ENCODE measurements around the gene AURKAIP1.
A peak's percentile ranks its signal among the peaks of the same experiment; 100 is the strongest.

AURKAIP1 gene

DNA sequence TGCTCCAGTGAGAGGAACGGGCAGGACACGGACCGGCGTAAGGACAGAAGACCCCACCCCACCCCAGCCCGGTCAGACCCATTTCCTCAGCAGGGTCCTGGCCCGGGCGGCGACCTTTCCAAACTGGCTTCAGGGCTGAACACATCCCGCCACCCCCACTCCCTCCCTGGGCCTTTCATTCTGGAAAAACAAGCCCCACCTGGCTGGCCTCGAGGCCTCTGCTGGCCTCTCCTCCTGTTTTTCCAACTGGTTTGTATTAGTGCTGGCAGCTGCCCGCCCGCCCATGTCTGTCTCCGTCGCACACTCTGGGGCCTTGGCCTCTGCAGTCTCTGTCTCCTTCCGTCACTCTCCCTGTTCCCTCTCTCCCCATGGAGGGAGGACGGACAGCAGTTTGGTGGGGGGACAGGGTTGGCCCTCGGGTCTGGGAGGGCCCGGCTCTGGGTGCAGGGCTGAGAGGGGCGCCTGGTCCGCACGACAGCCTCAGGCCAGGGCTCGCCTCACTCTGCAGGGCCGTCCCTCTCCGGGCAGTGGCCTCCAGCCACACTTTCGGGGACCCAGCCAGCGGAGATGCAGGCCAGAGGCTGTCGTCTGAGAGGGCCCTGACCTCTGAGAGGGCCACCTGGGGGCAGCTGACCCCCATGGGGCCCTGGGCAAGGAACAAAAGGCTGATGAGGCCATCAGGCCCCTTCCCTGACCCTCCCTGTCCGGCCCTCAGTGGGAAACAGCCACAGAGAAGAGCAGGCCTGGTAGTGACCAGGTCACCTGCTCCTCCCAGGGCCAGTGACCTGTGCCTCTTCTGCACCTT lies 15.1 kb downstream of the AURKAIP1 start:
- DNase-seq, result no peak

- no peak for DNase-seq
Measured at GRCh38 chr1:1359308-1359663, 15.7 kb downstream of the AURKAIP1 start.

DNA sequence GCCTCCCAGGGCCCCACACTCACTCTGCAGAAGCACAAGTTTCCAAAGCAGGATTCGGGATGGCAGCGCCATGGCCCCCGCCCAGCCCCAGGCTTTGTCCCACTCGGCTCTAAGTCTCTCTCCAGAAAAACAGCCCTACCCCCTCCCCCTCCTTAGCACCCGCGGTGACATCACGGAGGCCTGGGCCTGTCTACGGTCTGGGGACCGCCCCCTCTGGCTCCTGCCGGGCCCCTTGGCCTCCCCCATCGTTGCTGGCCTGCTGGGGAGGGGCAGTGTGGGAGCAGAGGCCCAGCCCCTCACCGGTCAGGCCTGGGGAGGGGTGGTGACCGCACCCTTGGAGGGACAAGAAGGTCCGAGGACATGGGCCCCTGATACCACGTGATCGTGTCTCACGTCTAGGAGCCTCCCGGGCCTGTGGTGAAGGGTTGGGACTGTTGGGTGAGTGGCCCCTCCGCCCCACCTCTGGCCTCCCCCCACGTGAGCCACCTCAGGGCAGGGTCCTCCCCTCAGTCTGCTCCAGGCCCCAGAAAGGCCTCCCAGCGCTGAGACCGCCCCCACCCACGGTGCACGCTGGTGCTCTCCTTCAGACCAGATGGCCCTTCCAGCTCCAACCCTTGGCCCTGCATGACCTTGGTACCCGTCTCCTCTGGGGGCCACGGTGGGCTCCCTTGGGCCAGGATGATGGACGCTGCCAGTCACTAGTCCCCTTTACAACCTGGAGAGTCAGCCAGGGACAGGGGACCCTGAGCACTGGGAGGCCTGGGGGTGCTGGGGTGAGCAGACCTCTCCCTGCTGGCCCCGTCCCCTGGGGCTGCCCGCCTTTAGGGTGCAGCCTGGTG lies 16.4 kb downstream of the AURKAIP1 start, which contains the start of gene MXRA8:
Gene MXRA8 (minus strand): TSS at position 123 of the 839 bp plus-strand sequence. CDS start 51 bp downstream, at position 72.
- DNase-seq, result no peak

DNA sequence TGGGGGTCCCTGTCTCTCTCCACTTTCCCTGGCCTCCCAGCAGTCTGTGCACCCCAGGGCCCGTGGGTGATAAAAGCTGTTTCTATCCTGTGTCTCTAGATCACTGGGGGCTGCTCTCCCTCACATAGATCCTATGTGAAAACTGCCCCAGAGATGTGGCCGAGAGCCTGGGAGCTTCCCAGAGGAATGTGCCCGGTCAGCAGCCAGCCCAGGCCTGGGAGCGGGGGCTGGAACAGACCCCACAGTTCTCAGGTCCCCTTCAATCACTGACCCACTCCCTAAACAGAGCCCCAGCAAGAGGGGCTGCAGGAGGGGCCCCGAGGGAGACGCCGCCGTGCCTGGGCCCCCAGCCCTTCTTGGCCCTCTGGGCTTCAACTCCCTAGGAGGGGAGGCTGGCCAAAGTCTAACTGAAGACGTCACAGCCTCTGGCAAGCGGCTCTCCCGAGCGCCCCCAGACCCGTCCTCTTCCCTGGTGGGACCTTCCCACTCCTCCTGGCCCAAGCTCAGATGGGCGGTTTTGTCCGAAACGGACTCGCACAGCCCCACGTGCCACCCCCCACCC lies 17.1 kb downstream of the AURKAIP1 start:
- DNase-seq, result no peak

- no peak for DNase-seq
Measured at GRCh38 chr1:1356796-1357401, 18.1 kb downstream of the AURKAIP1 start.

DNA sequence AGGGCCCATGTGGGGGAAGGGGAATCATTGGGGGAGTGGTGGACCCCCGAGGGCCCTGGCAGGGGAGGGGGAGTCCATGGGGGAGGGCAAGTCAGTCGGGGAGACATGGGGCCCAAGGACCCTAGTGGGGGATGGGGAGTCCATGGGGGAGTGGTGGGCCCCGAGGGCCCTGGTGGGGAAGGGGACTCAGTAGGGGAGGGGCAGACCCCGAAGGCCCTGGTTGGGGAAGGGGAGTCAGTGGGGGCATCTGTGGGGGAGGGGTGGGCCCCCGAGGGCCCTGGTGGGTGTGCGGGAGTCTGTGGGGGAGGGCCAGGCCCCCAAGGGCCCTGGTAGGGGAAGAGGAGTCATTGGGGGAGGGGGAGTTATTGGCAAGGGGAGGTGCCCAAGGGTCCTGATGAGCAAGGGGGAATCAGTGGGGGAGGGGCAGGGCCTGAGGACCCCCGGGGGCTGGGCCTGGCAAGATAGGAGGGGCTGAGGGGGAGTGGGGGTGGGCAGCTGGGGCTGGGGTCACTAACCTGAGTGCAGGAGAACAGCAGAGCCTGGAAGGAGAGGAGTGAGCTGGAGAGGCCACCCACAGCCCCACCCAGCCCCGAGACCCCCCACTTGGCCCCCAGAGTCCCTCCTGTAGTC lies 18.7 kb downstream of the AURKAIP1 start:
- DNase-seq, result no peak

DNA sequence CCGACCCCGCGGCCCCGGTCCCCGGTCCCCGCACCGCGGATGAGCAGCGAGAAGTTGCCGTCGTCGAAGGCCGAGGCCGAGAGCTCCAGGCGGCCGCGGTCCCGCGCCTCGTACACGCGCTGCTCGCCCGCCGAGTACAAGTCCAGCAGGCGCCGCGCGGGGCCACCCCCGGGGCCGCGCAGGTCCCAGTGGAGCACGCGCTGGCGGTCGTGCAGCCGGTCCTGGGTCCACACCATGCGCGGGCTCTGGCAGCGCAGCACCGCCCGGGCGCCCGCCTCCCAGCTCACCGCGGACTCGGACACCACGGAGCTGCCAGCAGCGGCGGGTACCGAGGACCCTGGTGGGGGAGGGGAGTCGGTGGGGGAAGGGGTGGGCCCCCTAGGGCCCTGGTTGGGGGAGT lies 19.6 kb downstream of the AURKAIP1 start:
- no peak for DNase-seq

DNA sequence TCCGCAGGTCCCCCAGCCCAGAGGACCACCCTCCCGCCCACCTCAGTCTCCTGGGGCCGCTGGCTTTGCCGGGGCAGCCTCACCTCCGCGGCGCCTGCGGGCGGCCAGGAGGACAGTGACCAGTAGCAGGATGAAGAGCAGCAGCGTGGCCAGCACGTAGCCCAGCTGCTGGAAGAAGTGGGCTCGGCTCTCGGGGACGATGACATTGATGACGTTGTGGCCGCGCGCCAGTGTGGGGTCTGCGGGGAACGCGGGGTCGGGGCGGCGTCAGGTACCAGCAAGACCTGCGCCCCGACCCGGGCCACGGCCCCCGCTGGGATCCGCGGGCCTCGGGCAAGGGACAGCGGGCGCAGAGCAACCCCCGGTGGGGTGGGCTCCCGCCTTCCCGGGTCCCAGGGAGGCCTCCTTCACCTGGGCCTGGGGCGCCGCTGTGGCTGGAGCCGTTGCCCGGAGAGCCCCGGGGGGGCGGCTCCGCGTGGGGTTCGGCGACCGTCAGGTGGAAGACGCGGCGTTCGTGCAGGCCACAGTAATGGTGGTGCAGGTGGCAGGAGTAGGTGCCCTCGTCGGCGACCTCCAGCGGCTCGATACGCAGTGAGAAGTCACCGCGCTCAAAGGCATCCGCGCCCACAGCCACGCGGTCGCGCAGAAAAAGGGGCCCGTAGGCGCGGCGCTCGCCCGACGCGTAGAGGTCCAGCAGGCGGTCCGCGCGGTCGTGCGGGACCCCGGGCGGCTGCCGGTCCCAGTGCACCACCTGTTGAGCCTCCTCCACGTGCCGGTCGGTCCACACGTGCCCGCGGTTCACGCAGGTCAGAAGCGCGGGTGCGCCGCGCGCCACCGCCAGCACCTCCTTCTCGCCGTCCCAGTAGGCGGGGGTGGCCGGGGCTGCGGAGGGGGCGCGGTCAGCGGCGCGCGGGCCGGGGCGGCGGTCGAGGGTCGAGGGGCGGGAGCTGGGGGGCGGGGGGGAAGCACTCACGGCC lies 20.4 kb downstream of the AURKAIP1 start:
- DNase-seq, result no peak

- DNase-seq, result no peak
Measured at GRCh38 chr1:1353389-1354151, 21.4 kb downstream of the AURKAIP1 start.

GRCh38 chr1:1352786-1353388 lies 22.1 kb downstream of the AURKAIP1 start:
- no peak for DNase-seq

- DNase-seq, result no peak
Measured at GRCh38 chr1:1351511-1352427, 23.2 kb downstream of the AURKAIP1 start.

- peak; percentile 6 for DNase-seq
Measured at GRCh38 chr1:1349256-1350012, 25.6 kb downstream of the AURKAIP1 start, which contains the start of gene DVL1. TSS of gene DVL1 (minus strand) at chr1:1349418. CDS start at chr1:1349065, 353 bp downstream.

- DNase-seq, result no peak
Measured at GRCh38 chr1:1348420-1349255, 26.4 kb downstream of the AURKAIP1 start.

DNA sequence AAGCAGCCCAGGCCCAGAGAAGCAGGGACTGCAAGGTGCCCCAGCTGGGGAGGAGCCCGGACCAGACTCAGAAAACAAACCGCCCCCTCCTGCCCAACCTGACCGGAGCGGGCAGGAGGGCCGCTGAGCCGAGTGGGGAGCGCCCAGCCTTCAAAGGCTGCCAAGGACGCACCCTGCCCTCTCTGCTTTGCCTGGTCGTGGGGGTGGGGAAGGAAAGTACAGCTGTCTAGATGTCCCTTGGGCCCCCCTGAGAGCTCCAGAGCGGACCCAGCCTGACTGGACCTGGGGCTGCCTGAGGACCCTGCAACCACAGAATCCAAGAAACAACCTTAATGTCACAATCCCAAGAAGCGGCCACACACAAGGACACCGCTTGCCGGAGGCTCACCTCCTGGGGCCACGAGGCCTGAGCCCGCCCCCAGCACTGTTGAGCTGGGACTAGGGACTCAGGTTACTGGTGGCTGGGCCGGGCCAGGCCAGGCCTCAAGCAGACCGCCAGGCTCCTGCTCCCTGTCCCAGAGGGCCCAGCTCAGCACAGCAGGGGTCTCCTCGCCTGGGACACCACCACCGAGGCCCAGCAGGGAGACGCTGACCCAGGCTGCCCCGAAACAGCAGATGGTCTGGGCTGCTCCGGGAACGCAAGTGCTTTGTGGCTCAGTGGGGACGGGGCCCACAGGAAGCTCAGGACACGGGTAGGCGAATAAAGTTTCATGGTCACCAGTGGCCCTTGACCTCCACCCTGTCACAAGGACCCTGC lies 27.2 kb downstream of the AURKAIP1 start:
- DNase-seq, result no peak

DNA sequence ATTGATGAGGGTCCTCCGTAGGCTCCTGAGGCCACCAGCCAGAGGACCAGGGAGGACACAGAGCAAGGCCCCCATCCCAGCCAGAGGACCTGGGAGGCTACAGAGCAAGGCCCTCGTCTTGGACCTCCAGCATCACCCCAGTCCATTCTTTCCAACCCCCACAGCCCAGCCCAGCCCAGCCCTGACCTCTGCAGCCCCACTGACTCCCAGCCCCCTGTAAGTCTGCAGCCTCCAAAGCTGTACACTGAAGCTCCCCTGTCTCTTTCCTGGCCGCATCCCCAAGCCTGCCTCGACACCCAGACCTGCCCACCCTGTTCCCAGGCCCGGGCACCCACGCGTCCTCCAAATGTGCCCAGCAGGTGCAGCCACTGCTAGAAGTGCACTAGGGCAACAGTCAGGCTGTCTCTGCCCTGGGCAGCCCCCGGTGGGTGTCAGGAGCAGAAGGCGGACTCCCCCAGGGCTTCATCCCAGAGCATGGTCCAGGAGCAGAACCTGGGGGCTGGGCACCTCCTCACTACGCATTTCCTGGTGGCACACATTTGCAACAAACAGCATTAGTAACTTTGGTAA lies 27.9 kb downstream of the AURKAIP1 start:
- no peak for DNase-seq

DNA sequence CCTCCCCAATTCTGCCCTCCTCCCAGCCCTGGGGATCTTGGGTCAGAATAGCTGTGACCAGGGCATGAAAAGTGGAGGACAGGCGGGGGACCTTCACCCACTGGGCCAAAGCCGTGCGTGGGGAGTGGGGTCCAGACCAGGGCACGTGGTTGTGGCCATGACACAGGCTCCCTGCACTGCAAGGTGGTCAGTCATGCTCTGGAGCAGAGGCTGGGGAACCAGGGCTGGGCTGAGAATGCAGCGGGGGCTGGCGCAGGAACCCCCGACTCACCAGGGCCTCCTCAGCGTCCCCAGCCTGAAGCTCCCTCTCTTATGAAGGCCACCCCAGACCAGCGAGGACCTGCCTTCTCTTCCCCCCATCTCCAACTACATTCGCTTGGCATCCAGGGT lies 28.5 kb downstream of the AURKAIP1 start:
- DNase-seq, result no peak

Data from KG1 (cell line).